HG03039 (cell line): ENCODE data around the gene DDX4.
"Not testable (repeated sequence)": the region's sequence is repeated elsewhere in the genome, so short reads cannot be mapped to it uniquely, and the experiment has no call there.

Experiments
- ATAC-seq: cut with Tn5 transposase; IDR thresholded peaks from one replicate; pipeline ENCODE4 v1.9.1; 2021; ENCODE audit warnings: mild to moderate bottlenecking, moderate library complexity; ENCODE audit not compliant: unreplicated experiment

DDX4 gene

DNA sequence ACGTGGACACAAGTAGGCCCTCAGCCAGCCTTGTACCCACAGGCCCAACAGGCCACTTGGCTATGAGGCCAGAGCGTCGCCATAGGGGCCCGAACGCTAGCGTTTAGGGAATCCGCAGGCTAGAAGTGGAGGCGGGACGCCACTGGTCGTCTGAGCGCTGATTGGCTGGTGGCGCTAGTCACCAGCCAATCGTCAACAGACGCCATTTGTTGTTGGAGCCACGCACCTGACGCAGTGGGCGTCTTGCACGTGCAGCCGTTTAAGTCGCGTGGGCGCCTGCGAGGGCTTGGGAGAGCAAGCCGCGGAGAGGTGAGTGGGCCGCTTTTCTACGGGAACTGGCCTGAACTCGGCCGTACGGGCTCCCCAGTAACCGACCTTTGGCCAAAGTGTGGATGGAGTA lies at the start of gene DDX4:
Gene DDX4 (plus strand): TSS at position 269 of the 400 bp plus-strand sequence. CDS start 903 bp downstream, outside the sequence.
- no peak for ATAC-seq

DNA sequence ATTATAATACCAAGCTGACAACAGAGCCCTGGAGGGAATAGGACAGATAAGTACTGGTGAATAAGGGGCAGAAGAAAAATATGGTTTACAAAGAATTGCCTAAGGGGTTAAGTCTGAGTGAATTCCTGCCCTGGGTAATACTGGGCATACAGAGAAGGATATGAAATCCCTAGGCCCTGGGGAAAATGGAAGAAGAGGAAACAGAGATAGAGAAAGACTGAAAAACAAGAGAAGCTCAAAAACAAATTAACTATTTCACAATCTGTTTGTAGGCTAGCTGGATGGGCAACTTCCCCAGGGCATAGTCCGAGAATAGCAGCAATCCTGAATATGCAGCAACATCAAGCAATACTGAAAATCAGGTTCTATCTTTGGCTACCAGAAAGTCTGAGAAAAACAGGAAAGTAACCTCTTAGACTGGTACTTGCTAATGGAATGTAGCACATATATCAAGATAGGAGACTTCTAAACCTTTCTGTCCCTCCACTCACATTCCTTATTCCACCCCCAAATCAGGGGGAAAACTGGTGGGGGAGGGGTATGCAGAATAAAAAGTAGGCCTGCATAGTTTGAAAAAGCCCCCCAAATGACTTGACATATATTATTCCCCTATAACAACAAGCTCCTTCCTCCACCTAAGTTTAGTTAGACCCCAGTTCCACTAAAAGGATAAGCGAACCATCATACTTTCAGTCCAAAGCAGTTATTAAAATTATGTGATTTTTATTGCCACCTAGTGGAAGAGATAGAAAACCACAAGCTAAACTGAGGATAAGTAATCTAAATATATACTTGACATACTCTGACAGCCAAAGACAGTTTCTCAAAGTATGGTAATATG lies 46.4 kb upstream of the DDX4 start:
- no peak for ATAC-seq

DNA sequence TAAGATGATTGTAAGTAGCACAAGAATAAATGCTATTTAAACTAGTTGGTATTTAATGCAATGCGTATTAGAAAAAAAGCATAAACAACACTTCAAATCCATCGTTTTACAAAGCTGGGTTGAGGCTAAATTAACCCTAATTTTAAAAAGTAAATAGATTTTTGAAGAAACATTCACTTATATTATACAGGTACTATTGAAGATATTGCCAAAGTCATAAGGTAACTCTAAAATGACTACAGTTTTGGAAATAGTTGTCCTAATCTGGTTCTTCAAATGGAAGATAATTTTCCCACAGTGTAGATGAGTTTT lies 45.8 kb upstream of the DDX4 start:
- ATAC-seq: no peak

DNA sequence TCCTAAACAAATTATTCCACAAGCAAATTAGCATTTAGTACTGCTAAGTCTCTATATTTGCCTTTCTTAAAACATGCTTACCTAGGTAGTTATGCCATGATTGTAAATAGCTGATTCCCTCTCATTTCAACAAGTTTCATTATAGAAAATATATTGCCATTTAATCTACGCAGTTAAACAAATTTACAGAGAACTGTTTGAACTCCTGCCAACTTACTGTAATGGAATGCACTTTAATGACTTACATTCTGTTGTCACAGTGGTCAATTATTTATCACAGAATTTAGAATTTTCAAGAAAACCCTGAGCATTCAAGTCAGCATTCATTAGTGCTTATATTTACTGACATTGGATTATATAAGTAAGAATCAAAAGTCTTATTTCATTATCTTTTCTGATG lies 45.4 kb upstream of the DDX4 start:
- no peak for ATAC-seq

DNA sequence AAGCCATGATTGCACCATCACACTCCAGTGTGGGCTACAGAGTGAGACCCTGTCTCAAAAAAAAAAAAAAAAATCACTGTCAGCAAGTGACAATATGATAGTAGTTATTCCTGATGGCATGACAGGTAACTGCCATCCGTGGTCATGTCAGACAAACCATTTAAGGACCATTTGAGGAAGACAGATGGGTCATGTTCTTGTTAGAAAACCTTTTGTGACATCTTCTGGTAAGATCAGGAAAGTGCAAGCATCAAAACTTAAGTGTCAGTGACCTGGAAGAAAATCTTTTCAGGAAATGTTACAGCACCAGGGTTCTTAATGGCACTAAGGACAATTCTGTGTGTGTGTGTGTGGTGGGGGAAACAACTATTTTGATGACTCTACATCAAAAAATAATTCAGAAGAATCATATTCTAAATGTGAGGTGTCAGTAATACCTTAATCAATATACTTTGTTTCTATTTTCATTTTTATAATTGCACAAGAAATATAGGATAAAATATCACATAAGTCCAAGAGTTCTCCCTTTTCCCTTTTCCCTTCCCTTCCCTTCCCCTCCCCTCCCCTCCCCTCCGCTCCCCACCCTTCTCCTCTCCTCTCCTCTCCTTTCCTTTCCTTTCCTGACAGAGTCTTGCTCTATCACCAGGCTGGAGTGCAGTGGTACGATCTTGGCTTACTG lies 43.6 kb upstream of the DDX4 start:
- no peak for ATAC-seq

DNA sequence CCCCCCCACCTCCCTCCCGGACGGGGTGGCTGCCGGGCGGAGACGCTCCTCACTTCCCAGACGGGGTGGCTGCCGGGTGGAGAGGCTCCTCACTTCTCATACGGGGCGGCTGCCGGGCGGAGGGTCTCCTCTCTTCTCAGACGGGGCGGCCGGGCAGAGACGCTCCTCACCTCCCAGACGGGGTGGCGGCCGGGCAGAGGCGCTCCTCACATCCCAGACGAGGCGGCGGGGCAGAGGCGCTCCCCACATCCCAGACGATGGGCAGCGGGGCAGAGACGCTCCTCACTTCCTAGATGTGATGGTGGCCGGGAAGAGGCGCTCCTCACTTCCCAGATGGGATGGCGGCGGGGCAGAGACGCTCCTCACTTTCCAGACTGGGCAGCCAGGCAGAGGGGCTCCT lies 41.2 kb upstream of the DDX4 start:
- ATAC-seq: not testable (repeated sequence)

DNA sequence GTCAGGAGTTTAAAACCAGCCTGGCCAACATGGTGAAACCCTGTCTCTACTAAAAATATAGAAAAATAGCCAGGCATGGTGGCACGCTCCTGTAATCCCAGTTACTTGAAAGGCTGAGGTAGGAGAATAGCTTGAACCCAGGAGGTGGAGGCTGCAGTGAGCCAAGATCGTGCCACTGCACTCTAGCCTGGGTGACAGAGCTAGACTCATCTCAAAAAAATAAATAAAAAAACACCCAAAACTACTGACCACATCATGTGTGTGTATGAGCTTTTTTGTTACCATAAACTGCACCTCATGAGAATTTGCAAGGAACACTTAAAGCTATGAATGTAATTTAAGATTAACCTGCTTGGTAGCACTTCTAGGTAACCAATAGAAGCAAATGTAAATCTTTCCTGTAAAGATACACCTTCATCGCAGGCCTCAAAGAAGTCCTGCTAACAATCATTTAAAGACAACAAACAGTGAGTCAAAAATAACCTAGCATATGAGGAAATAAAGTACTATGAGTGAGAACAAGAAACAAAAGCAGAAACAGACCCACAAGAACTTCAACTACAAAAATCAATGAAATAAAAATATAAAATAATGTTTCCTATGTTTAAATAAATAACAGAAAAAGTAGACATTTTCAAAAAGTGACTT lies 38.7 kb upstream of the DDX4 start:
- no peak for ATAC-seq

DNA sequence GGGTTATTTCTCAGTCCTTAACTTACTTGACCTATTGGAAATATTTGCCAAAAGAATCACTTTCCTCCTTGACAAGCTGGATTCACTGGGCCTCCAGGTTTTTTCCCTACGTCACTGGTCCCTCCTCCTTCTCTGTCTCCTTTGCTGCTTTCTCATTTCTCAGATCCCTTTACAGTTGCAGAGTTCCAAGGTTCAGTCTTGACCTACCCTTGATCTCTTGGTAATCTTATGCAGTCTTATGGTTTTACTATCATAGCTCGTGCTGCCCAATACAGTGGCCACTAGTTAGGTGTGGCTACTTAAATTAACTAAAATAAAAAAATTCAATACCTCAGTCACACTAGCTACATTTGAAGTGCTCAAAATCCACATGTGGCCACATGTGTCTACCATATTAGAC lies 37.1 kb upstream of the DDX4 start:
- no peak for ATAC-seq

DNA sequence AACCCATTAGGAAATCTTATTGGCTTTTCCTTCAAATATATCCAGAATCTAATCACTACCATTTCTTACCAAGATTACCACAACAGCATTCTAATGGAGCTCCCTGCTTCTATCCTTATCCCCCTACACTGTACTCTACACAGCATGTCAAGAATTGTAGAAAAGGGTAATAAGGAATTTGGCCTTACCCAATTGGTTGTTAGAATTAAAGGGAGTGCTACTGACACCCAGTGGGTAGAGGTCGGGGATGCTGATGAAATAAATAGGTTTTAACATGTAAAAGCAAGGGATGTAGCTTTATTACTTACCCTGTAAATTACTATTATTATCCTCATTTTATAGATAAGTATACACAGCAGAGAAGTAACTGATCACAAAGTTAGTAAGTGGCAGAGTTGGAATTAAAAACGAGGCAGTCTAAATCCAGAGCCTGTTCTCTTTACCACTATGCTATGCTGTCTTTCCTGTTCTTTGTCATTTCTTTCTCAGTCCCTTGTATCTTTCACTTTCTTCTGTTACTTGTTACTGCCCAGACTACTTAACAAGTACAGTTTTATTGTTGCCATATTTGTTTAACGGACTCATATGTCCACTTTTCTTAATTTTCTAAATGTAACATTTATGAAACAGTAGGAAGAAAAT lies 36.3 kb upstream of the DDX4 start:
- no peak for ATAC-seq

DNA sequence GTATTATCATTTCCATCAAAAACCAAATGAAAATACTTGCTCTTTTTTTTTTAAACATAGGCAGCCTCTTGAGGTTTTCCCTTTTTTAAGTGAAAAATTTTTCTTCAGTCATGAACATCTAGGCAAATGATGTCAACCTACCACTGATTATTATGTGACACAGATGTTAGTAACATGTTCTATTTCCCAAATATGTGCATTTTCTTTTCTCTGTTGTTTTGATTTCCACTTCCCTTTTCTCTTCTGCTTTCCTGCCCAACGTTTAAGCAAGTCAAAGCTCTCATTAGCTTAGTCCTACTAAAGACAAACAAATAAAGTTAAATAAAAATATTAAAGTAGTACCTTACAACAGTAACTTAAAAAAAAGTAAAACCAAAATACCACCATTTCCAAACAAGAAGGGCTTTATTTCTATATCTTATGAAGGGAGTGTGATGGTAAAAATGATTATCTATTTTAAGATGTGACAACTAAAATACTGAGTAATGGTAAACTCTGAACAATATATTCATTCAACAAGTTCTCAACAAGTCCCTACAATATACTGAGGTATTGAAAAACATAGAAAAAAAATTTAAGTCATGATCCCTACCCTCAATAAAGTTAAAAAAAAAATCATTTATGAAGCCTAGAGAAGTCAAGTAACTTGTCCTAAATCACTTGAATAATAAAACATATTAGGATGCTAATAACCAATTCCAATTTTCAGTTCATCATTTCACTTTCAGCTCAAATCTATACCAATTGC lies 35.1 kb upstream of the DDX4 start:
- ATAC-seq: no peak

DNA sequence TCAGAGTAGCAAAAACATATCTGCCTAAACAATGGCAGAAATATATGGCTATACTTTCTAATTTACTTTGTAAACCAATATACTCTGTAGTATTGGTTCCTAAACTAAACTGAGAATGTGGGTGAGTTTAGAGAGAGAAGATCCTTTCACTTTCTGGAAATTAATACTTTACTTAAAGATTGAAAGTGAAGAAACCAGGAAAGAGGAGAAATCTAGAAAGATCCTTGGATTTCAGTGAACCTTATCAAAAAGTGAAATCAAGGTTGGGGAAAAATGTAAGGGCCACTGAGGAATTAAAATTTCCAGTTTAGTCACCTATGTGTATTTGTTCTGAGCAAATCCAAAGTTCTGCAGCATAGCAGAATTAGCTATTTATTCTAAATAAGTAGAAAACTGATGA lies 31.6 kb upstream of the DDX4 start:
- no peak for ATAC-seq

DNA sequence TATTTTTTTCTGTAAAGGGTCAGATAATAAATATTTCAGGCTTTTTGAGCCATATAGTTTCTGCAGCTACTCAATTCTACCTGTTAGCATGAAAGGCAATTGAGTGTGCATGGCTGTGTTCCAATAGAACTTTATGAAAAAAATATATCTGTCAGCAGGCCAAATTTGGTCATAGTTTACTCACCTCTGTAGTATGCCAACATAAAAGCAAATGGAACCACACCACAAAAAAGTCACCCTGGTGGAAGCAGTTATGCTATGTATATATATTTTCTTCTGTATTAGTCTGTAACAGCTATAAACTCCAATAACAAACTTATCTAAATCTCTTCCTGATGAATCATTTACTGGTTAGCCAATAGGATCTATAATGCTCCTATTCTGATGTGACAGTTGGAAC lies 29.1 kb upstream of the DDX4 start:
- no peak for ATAC-seq

DNA sequence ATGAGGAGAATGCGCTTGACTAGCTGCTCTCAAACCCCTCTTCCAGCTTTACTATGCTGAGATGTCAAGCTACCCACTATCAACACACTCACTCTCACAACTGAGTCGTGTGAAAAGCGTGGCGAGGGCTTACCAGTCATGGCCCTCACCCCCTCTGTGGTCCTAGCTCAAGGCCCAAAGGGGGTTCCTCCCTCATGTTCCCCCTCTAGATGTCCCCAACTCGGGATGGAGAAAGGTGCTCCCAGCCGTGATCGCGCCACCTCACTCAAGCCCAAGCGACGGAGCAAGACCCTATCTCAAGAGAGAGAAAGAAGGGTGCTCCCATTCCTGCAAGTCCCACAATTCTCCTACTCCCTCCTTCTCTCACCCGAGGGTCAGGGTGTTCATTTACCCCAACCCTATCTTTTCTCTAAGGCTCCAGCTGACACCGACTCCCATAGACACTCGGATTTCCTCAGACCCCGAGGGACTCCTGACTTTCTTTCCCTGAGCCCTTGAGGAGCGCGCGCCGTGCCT lies 26.3 kb upstream of the DDX4 start:
- ATAC-seq: no peak

DNA sequence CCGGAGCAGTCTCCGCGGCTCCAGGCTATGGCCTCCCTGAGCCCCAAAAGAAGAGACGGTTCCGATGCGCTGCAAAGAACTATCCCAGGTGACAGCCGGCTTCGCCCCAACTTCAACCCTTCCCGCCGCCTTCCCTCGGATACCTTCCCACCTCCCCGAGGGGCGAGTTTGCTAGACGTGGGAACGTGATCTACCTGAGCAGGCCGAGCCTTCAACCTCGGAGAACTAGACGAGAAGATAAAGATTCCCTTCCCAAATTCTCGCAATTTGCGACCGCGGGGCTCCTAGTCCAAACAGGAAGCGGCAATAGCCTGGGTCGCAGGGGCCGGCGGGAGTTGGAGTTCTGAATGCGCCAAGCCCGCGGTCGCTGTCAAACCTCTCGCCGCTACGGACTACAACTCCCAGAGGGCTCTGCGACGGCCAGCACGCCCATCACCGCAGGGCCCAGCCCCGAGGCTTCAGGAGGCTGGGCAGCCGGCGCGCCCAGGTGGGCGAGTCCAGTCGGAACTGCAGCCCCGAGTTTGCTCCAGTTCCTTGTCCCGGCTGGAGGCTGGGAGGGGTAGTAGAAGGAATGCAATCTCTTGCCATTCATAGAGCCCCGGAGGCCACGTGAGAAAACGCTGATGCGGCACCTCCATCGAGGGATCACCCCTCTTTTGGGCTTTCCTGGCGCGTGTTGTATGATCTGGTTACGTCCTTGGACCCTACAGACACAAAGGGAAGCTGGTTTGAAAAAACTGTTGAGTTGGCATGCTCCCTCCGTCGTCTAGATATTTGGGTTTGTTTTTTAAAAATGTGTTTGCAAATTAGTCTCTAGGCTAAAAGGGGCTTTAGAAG lies 25.6 kb upstream of the DDX4 start, which contains the start of gene SLC38A9:
Gene SLC38A9 (minus strand): TSS at position 302 of the 837 bp plus-strand sequence. CDS start 14,366 bp downstream, outside the sequence.
- peak; percentile 100 for ATAC-seq

DNA sequence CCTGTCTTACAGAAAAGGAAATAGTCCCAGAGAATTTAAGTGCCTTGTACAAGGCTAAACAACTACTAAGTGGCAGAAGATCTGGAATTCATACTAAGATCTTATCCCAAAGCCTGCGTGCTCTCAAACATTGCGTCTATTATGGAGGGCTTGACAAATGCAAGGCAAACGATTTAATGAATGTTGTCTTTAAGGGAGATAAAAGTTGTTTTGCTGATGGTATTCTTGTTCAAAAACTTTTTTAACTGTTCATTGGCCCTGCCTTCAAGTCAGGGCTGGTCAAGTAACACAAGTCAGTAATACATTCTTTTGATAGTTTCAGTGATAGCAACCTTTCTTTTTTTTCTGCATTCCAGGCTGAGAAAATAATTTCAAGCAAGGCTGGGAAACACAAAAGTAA lies 24.0 kb upstream of the DDX4 start:
- no peak for ATAC-seq

DNA sequence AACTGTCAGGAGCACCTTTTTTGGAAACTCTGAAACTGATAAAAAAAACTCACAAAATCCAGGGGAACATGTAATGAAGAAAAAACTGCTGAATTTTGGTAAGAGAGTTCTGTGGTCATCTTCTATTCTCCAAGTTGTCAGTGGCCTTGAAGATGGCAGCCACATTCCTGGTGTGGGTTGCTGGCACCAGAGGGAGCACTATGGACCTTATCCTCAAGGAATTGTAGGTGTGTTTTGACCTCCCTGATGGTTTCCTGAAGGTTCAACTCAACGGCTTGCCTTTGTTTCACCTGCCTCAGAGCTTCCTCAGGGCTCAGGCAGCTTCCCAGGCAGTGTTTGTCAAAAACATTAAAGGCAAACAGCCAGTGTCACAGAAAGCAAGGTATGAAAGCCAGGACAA lies 23.5 kb upstream of the DDX4 start:
- ATAC-seq: no peak

DNA sequence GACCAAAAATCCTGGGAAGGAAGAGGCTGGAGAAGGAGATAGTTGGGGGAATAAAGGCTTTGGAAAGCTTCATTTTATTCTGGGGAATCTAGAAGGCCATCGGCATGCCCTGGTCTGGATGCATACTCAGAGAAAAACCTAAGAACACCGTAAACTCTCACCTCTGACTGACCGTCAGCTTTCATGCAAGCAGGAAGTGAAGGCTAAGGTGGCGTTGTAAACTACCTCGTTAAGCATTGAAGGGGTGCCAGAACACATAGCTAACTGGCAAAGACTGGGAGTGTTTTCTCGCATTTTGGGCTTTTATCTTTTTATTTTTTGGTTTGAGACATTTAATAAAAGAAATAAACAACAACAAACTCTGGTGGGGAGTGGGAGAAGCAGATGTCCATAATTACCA lies 23.1 kb upstream of the DDX4 start:
- no peak for ATAC-seq

DNA sequence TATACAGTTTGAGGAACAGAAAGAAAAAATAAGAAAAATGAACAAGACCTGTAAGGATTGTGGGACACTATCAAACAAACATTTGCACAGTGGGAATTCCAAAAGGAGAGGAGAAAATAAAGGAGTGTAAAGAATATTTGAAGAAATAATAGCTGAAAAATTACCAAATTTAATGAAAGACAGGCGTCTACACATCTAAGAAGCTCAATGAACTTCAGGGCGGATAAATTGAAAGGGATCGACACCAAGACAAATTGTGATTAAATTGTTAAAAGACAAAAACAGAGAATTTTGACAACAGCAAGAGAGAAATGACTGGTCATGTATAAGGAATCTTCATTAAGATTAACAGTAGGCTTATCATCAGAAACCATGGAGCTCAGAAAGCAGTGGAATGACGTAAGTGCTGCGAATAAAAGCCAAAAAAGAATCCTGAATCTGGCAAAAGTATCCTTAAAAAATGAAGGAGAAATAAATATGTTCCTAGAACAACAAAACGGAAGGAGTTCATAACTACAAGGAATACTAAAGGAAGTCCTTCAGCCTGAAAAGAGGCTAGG lies 22.3 kb upstream of the DDX4 start:
- ATAC-seq: no peak

DNA sequence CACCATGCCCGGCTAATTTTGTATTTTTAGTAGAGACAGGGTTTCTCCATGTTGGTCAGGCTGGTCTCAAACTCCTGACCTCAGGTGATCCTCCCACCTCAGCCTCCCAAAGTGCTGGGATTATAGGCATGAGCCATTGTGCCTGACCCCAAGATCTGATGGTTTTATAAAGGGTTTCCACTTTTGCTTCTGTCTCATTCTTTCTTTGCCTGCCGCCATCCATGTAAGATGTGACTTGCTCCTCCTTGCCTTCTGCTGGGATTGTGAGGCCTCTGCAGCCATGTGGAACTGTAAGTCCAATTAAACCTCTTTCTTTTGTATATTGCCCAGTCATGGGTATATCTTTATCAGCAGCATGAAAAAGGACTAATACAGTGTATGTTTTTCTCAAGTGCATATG lies 18.8 kb upstream of the DDX4 start:
- ATAC-seq: not testable (repeated sequence)
